Skeletal muscle tissue (tissue), 4 donors: ENCODE measurements around the gene PLEKHO2. TPM values are rescaled to one million over a fixed set of nuclear protein-coding genes. Genes with fewer than 3 reads are reported as not detected.
"Not testable (repeated sequence)": the region's sequence is repeated elsewhere in the genome, so short reads cannot be mapped to it uniquely, and the experiment has no call there.

Experiments used
- H3K27ac ChIP-seq: one replicate; pipeline ENCODE4 v1.7.0; 2013; ENCODE audit warnings: mild to moderate bottlenecking, low read depth, low read length, inconsistent platforms
- H3K27me3 ChIP-seq, 3 donors: one replicate each; pipeline ENCODE4 v1.7.0; 2013; ENCODE audit warnings: low read length in 3 of 3; ENCODE audit not compliant: control insufficient read depth in 3 of 3, insufficient read depth in 3 of 3
- H3K36me3 ChIP-seq, 3 donors: one replicate each; pipeline ENCODE4 v1.7.0; 2013; ENCODE audit warnings: low read length in 3 of 3; ENCODE audit not compliant: control insufficient read depth in 3 of 3, insufficient read depth in 3 of 3
- H3K4me1 ChIP-seq, 3 donors: one replicate each; pipeline ENCODE4 v1.7.0; 2013; ENCODE audit warnings: low read length in 3 of 3, mild to moderate bottlenecking in 3 of 3; ENCODE audit not compliant: control insufficient read depth in 3 of 3, insufficient read depth in 3 of 3
- H3K4me3 ChIP-seq, 3 donors: one replicate each; pipeline ENCODE4 v1.7.0; 2013; ENCODE audit warnings: low read length in 3 of 3
- H3K9ac ChIP-seq, 3 donors: one replicate each; pipeline ENCODE4 v1.7.0; 2013; ENCODE audit warnings: low read length in 3 of 3, mild to moderate bottlenecking in 3 of 3, moderate library complexity in 2 of 3, low read depth in 1 of 3
- H3K9me3 ChIP-seq, 3 donors: one replicate each; pipeline ENCODE4 v1.7.0; 2013; ENCODE audit warnings: low read length in 3 of 3; ENCODE audit not compliant: control insufficient read depth in 3 of 3
- total RNA-seq: library from RNA; depleted of rRNA; stranded (reverse); fragments of >200 nt; gene quantifications from one replicate; pipeline ENCODE4 v1.2.3, GENCODE V29; 2014
- donor health status: Osteomylitis.

PLEKHO2 gene
- total RNA-seq, 1 donor from 2014 or later: 16.7 TPM

GRCh38 chr15:64807051-64807749 is 34.5 kb upstream of the PLEKHO2 start:
- Histone ChIP-seq H3K27ac (no peak overlapping the region), H3K9me3 (no peaks in the 10 kb centered on the region), H3K9ac (no peak overlapping the region)

GRCh38 chr15:64807751-64808222 is 33.9 kb upstream of the PLEKHO2 start:
- Histone ChIP-seq H3K4me3 (no peak overlapping the region), H3K9ac (no peak overlapping the region), H3K27me3 (peaks cover 0 to 4% (median 0%) of the 10 kb centered on the region in 3 donors), H3K27ac (no peak overlapping the region), H3K4me1 (peaks cover 0 to 4% (median 3%) of the 10 kb centered on the region in 3 donors), H3K9me3 (no peaks in the 10 kb centered on the region), H3K36me3 (no peaks in the 10 kb centered on the region)

More at GRCh38 chr15:64807051-64807749, 34.5 kb upstream of the PLEKHO2 start:
- Histone ChIP-seq H3K4me1 (peaks cover 0 to 4% (median 3%) of the 10 kb centered on the region in 3 donors), H3K4me3 (no peak overlapping the region), H3K36me3 (no peaks in the 10 kb centered on the region), H3K27me3 (peaks cover 0 to 4% (median 0%) of the 10 kb centered on the region in 3 donors)

- Histone ChIP-seq H3K9ac (no peak overlapping the region), H3K27me3 (peaks cover 0 to 4% (median 0%) of the 10 kb centered on the region in 3 donors), H3K27ac (no peak overlapping the region), H3K4me3 (no peak overlapping the region), H3K4me1 (peaks cover 0 to 4% (median 3%) of the 10 kb centered on the region in 3 donors), H3K36me3 (no peaks in the 10 kb centered on the region), H3K9me3 (no peaks in the 10 kb centered on the region)
Measured at GRCh38 chr15:64808785-64809453, 32.8 kb upstream of the PLEKHO2 start.

GRCh38 chr15:64809649-64810496 is 31.8 kb upstream of the PLEKHO2 start:
- no peak overlapping the region for H3K4me3 ChIP-seq
- H3K27ac ChIP-seq: no peak overlapping the region
- no peak overlapping the region for H3K9ac ChIP-seq
- H3K27me3 ChIP-seq: peaks cover 0 to 4% (median 0%) of the 10 kb centered on the region in 3 donors
- H3K4me1 ChIP-seq: no peaks in the 10 kb centered on the region
- no peaks in the 10 kb centered on the region for H3K9me3 ChIP-seq
- no peaks in the 10 kb centered on the region for H3K36me3 ChIP-seq

- Histone ChIP-seq H3K4me1 (no peaks in the 10 kb centered on the region), H3K9ac (no peak overlapping the region), H3K27me3 (peaks cover 0 to 4% (median 0%) of the 10 kb centered on the region in 3 donors), H3K4me3 (no peak overlapping the region), H3K9me3 (no peaks in the 10 kb centered on the region), H3K27ac (no peak overlapping the region), H3K36me3 (no peaks in the 10 kb centered on the region)
Measured at GRCh38 chr15:64810497-64811326, 31.0 kb upstream of the PLEKHO2 start.

GRCh38 chr15:64813075-64813474 is 28.6 kb upstream of the PLEKHO2 start:
- Histone ChIP-seq H3K27me3 (no peaks in the 10 kb centered on the region), H3K9ac (no peak overlapping the region), H3K27ac (no peak overlapping the region), H3K36me3 (no peaks in the 10 kb centered on the region), H3K9me3 (no peaks in the 10 kb centered on the region), H3K4me3 (no peak overlapping the region), H3K4me1 (no peaks in the 10 kb centered on the region)

- not testable (repeated sequence) for H3K27me3 ChIP-seq, H3K4me1 ChIP-seq, H3K36me3 ChIP-seq, H3K4me3 ChIP-seq, H3K9ac ChIP-seq, H3K27ac ChIP-seq, H3K9me3 ChIP-seq
Measured at GRCh38 chr15:64814283-64814682, 27.4 kb upstream of the PLEKHO2 start.

GRCh38 chr15:64814965-64815364 is 26.8 kb upstream of the PLEKHO2 start:
- H3K27ac ChIP-seq, H3K9ac ChIP-seq, H3K27me3 ChIP-seq, H3K9me3 ChIP-seq, H3K4me3 ChIP-seq, H3K4me1 ChIP-seq, H3K36me3 ChIP-seq: not testable (repeated sequence)

GRCh38 chr15:64816452-64816851 is 25.3 kb upstream of the PLEKHO2 start:
- Histone ChIP-seq H3K27me3 (no peaks in the 10 kb centered on the region), H3K4me3 (no peak overlapping the region), H3K36me3 (no peaks in the 10 kb centered on the region), H3K9me3 (no peaks in the 10 kb centered on the region), H3K4me1 (no peaks in the 10 kb centered on the region), H3K27ac (no peak overlapping the region), H3K9ac (no peak overlapping the region)
